Activated naive CD8-positive, alpha-beta T cell treated with anti-CD3 and anti-CD28 coated beads for 36 hours (primary cell): ENCODE data around the gene RAPGEF5. TPM values are rescaled to one million over a fixed set of nuclear protein-coding genes. Genes with fewer than 3 reads are reported as not detected.

Experiments used
- DNase-seq: peaks from one replicate; pipeline ENCODE4 v3.0.0; 2021
- H3K27ac Mint-ChIP-seq: one replicate; pipeline ENCODE4 v1.8.0; 2022; ENCODE audit warnings: mild to moderate bottlenecking, moderate library complexity, mixed read lengths
- H3K27me3 Mint-ChIP-seq: one replicate; pipeline ENCODE4 v1.8.0; 2022; ENCODE audit warnings: mild to moderate bottlenecking, mixed read lengths
- H3K36me3 Mint-ChIP-seq: one replicate; pipeline ENCODE4 v1.8.0; 2021; ENCODE audit warnings: mild to moderate bottlenecking, mixed read lengths
- H3K4me1 Mint-ChIP-seq: one replicate; pipeline ENCODE4 v1.8.0; 2021; ENCODE audit warnings: mixed read lengths
- H3K4me3 Mint-ChIP-seq: one replicate; pipeline ENCODE4 v1.8.0; 2022; ENCODE audit warnings: mild to moderate bottlenecking, moderate library complexity, mixed read lengths
- H3K9me3 Mint-ChIP-seq: one replicate; pipeline ENCODE4 v1.8.0; 2022; ENCODE audit warnings: mixed read lengths
- total RNA-seq, 2 experiments: library from RNA; stranded (reverse); gene quantifications; one replicate each; pipeline ENCODE4 v1.2.3, GENCODE V29; 2021

RAPGEF5 gene
- total RNA-seq, 2 experiments from 2014 or later: 0.54 to 0.82 TPM

DNA sequence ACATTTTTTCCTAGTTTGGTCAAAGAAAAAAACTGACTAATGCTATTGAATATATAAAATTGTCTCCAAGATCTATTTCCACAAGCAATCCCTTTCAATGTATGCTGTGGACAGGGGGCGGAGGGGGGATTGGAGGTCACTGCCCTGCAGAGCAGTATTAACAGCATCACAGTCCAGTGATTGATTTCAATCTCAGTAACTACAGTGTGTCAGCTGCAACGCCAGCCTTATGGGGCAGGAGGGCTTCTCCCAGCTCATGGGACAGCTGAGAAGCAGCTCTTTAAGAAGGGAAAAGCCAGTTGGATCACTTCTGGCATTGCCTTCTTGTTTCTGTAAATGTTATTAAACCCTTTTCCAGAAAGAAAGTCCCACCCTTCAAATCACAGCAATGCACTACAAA lies 65.0 kb downstream of the RAPGEF5 start:
- no peak overlapping the region for H3K27ac Mint-ChIP-seq

GRCh38 chr7:22288202-22288601 lies 68.8 kb downstream of the RAPGEF5 start:
- H3K9me3 Mint-ChIP-seq: no peaks in the 10 kb centered on the region
- H3K27ac Mint-ChIP-seq: no peak overlapping the region
- DNase-seq: no peak
- H3K36me3 Mint-ChIP-seq: no peaks in the 10 kb centered on the region
- H3K4me3 Mint-ChIP-seq: no peak overlapping the region
- peaks cover 8% of the 10 kb centered on the region for H3K4me1 Mint-ChIP-seq
- peaks cover 3% of the 10 kb centered on the region for H3K27me3 Mint-ChIP-seq

More for the DNA sequence above, 65.0 kb downstream of the RAPGEF5 start:
- H3K9me3 Mint-ChIP-seq: no peaks in the 10 kb centered on the region
- no peak for DNase-seq
- H3K36me3 Mint-ChIP-seq: no peaks in the 10 kb centered on the region
- H3K4me3 Mint-ChIP-seq: no peak overlapping the region
- peaks cover 11% of the 10 kb centered on the region for H3K4me1 Mint-ChIP-seq
- H3K27me3 Mint-ChIP-seq: no peaks in the 10 kb centered on the region

DNA sequence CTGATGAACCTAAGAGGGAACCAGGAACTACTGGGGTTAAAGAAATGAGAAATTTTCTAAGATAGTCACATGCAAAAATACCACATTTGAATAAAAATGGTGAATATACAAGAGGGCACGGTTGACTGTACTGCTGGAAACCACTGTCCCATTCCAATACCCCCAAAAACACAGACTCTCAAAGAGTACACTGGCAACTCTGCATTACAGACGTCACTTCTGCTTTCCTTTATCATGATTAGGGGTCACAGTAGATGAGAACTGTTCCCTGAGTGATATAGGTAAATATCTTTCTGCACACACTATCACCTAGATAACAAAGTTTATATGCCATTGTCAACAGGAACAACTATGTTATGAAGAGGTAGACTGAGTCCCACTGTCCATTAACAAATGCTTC lies 69.5 kb downstream of the RAPGEF5 start:
- no peak overlapping the region for H3K4me3 Mint-ChIP-seq
- DNase-seq: no peak
- H3K9me3 Mint-ChIP-seq: no peaks in the 10 kb centered on the region
- H3K36me3 Mint-ChIP-seq: no peaks in the 10 kb centered on the region
- peaks cover 2% of the 10 kb centered on the region for H3K4me1 Mint-ChIP-seq
- H3K27ac Mint-ChIP-seq: no peak overlapping the region
- H3K27me3 Mint-ChIP-seq: peaks cover 3% of the 10 kb centered on the region

DNA sequence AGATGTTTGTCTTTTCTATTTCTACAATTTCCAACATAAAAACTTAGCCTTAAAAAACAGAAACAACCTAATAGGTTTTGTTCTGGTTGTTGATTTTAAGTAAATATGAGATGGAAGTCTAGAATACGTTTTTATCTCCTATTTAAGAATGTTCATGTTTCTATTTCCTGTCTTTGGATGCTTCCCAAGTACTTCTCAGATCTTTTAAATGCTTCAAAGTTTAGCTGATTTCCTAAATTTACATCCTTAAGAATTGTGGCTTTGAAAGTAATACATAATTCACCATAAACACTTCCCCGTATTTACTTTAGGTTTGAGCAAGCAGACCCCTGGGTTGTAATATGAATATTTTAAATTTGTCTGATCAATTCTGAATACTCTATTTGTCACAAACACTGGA lies 70.5 kb downstream of the RAPGEF5 start:
- DNase-seq: no peak
- Mint-ChIP-seq H3K36me3 (no peaks in the 10 kb centered on the region), H3K4me3 (no peak overlapping the region), H3K27ac (no peak overlapping the region), H3K9me3 (no peaks in the 10 kb centered on the region), H3K4me1 (no peaks in the 10 kb centered on the region), H3K27me3 (peaks cover 7% of the 10 kb centered on the region)

- no peak overlapping the region for H3K27ac Mint-ChIP-seq
- H3K27me3 Mint-ChIP-seq: peaks cover 16% of the 10 kb centered on the region
- H3K4me1 Mint-ChIP-seq: no peaks in the 10 kb centered on the region
- DNase-seq: no peak
- H3K36me3 Mint-ChIP-seq: no peaks in the 10 kb centered on the region
- no peaks in the 10 kb centered on the region for H3K9me3 Mint-ChIP-seq
- no peak overlapping the region for H3K4me3 Mint-ChIP-seq
Observed at GRCh38 chr7:22281481-22281880, 75.5 kb downstream of the RAPGEF5 start.

DNA sequence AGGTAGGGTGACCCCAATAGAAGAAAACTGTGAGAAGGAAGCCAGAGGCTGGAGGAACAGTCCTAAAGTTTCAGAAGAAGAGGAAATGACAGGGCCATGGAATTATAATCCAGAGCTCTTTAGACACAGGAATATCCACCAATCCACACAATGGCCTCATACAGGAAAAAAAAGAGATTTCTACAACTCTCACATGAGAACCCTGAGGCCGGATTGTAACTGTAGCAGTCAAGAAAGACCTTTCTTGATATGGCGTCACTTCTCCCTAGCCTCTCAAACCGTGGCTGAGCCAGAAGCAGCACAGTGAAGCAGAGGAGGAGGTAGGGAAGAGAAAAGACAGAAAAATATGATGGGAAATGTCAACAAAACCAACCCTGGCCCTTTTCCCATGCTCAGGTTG lies 76.9 kb downstream of the RAPGEF5 start:
- Mint-ChIP-seq H3K27ac (no peak overlapping the region), H3K4me1 (no peaks in the 10 kb centered on the region), H3K27me3 (peaks cover 16% of the 10 kb centered on the region), H3K9me3 (no peaks in the 10 kb centered on the region), H3K36me3 (no peaks in the 10 kb centered on the region), H3K4me3 (no peak overlapping the region)
- DNase-seq: no peak

GRCh38 chr7:22278660-22279059 lies 78.3 kb downstream of the RAPGEF5 start:
- Mint-ChIP-seq H3K4me3 (no peak overlapping the region), H3K36me3 (no peaks in the 10 kb centered on the region), H3K9me3 (no peaks in the 10 kb centered on the region), H3K27me3 (peaks cover 16% of the 10 kb centered on the region), H3K4me1 (no peaks in the 10 kb centered on the region), H3K27ac (no peak overlapping the region)
- no peak for DNase-seq

DNA sequence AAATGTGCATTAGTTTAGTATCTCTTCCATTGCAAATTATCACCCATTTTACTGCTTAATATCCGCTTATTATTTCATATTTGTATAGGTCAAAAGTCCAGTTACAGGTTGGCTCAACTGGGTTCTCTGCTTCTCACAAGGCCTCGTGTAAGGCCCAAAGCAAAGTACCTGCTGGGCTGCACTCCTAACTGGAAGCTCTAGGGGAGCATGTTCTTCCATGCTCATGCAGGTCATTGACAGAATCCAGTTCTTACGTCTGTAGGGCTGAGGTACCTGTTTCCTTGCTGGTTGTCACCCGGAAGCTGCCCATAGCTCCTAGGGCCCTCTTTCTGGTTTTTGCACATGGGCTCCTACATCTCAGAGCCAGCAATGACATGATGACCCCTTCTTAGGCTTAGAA lies 79.6 kb downstream of the RAPGEF5 start:
- Mint-ChIP-seq H3K4me1 (no peaks in the 10 kb centered on the region), H3K36me3 (no peaks in the 10 kb centered on the region), H3K4me3 (no peak overlapping the region), H3K9me3 (no peaks in the 10 kb centered on the region), H3K27ac (no peak overlapping the region), H3K27me3 (peaks cover 16% of the 10 kb centered on the region)
- no peak for DNase-seq

- Mint-ChIP-seq H3K9me3 (no peaks in the 10 kb centered on the region), H3K27me3 (peaks cover 12% of the 10 kb centered on the region), H3K36me3 (no peaks in the 10 kb centered on the region), H3K4me1 (no peaks in the 10 kb centered on the region), H3K27ac (no peak overlapping the region), H3K4me3 (no peak overlapping the region)
- no peak for DNase-seq
Observed at GRCh38 chr7:22275661-22276060, 81.3 kb downstream of the RAPGEF5 start.

- Mint-ChIP-seq H3K27ac (no peak overlapping the region), H3K4me1 (peaks cover 7% of the 10 kb centered on the region), H3K27me3 (peaks cover 4% of the 10 kb centered on the region), H3K4me3 (no peak overlapping the region), H3K36me3 (no peaks in the 10 kb centered on the region), H3K9me3 (no peaks in the 10 kb centered on the region)
- no peak for DNase-seq
Observed at GRCh38 chr7:22271311-22271710, 85.6 kb downstream of the RAPGEF5 start.

DNA sequence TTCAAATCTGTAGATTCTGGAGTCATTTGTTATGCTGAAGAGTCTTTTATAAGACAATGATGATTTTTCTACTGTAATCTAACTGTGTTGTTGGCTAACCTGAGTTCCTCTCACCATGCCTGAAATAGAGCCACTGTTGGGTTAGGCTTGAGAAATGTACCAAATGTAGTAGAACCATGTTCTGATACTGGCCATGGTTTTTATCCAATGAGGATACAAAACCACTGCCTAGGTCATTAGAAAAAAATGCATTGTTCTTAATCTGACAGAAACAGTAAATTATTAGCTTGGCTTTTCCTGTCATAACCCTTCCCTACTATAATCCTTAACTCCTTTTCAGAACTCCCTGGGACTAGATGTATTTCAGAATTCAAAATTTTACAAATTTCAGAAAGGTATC lies 86.6 kb downstream of the RAPGEF5 start:
- H3K27ac Mint-ChIP-seq: no peak overlapping the region
- no peak for DNase-seq
- no peaks in the 10 kb centered on the region for H3K36me3 Mint-ChIP-seq
- no peak overlapping the region for H3K4me3 Mint-ChIP-seq
- H3K9me3 Mint-ChIP-seq: no peaks in the 10 kb centered on the region
- H3K4me1 Mint-ChIP-seq: peaks cover 7% of the 10 kb centered on the region
- H3K27me3 Mint-ChIP-seq: peaks cover 3% of the 10 kb centered on the region

- H3K4me3 Mint-ChIP-seq: no peak overlapping the region
- H3K27ac Mint-ChIP-seq: no peak overlapping the region
- no peaks in the 10 kb centered on the region for H3K36me3 Mint-ChIP-seq
- DNase-seq: no peak
- peaks cover 3% of the 10 kb centered on the region for H3K27me3 Mint-ChIP-seq
- H3K9me3 Mint-ChIP-seq: no peaks in the 10 kb centered on the region
- H3K4me1 Mint-ChIP-seq: peaks cover 7% of the 10 kb centered on the region
Observed at GRCh38 chr7:22269963-22270362, 87.0 kb downstream of the RAPGEF5 start.

DNA sequence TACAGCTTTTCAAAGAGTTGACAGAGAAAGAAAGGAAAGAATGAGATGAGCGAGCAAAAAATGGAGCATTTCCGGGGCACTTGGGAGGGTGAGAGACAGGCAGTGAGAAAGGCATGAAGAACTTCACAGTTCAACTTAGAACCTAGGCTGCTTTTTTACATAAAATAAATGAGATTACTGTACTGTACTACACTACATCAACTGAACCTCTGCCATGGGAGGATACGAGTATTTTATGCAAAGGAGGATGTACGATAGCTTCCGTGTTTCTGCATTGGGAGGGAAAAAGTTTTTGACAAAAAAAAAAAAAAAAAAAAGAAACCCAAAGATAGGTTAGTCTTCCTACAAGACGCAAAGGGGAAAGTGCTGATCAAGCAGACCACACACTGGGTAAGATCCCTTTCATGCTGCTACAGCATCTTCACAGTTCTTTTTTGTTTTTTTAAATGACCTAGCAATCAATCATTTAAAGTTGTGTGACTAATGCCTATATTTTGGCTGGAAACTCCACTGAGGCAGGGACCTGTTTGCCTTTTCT lies 88.0 kb downstream of the RAPGEF5 start:
- H3K27me3 Mint-ChIP-seq: peaks cover 3% of the 10 kb centered on the region

GRCh38 chr7:22267930-22268615 lies 88.9 kb downstream of the RAPGEF5 start:
- Mint-ChIP-seq H3K36me3 (no peaks in the 10 kb centered on the region), H3K27me3 (peaks cover 3% of the 10 kb centered on the region), H3K4me1 (peaks cover 7% of the 10 kb centered on the region), H3K4me3 (no peak overlapping the region), H3K9me3 (no peaks in the 10 kb centered on the region), H3K27ac (no peak overlapping the region)
- DNase-seq: no peak

More for the DNA sequence above, 88.0 kb downstream of the RAPGEF5 start:
- H3K9me3 Mint-ChIP-seq: no peaks in the 10 kb centered on the region
- DNase-seq: no peak
- peaks cover 7% of the 10 kb centered on the region for H3K4me1 Mint-ChIP-seq
- no peak overlapping the region for H3K27ac Mint-ChIP-seq
- no peak overlapping the region for H3K4me3 Mint-ChIP-seq
- no peaks in the 10 kb centered on the region for H3K36me3 Mint-ChIP-seq

DNA sequence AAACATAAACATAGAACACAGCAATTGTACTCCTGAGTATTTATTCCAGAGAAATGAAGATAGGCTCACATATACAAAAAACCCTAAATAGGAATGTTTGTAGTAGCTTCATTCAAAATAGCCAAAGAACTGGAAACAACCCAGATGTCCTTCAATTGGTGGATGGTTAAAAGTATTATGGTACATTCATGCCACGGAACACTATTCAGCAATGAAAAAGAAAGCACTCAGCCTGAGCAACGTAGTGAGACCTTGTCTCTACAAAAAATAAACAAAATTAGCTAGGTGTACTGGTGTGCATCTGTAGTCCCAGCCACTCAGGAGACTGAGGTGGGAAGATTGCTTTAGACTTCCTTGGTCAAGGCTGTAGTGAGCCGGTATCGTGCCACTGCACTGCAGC lies 94.4 kb downstream of the RAPGEF5 start:
- no peak overlapping the region for H3K4me3 Mint-ChIP-seq
- peaks cover 5% of the 10 kb centered on the region for H3K27me3 Mint-ChIP-seq
- no peak for DNase-seq
- H3K36me3 Mint-ChIP-seq: no peaks in the 10 kb centered on the region
- H3K9me3 Mint-ChIP-seq: no peaks in the 10 kb centered on the region
- no peak overlapping the region for H3K27ac Mint-ChIP-seq
- no peaks in the 10 kb centered on the region for H3K4me1 Mint-ChIP-seq

- H3K36me3 Mint-ChIP-seq: no peaks in the 10 kb centered on the region
- no peak overlapping the region for H3K4me3 Mint-ChIP-seq
- H3K27ac Mint-ChIP-seq: no peak overlapping the region
- H3K4me1 Mint-ChIP-seq: peaks cover 6% of the 10 kb centered on the region
- no peak for DNase-seq
- H3K9me3 Mint-ChIP-seq: no peaks in the 10 kb centered on the region
- H3K27me3 Mint-ChIP-seq: peaks cover 4% of the 10 kb centered on the region
Observed at GRCh38 chr7:22256541-22257096, 100.3 kb downstream of the RAPGEF5 start.
